IPS DF 6.9 (cell line): ENCODE measurements around the gene NOTCH1.

Experiments used
- DNase-seq: peaks from one replicate; pipeline ENCODE4 v3.0.0-alpha.2; 2013; ENCODE audit warnings: low read depth, low spot score
- H3K27ac ChIP-seq: one replicate; pipeline ENCODE4 v1.5.1; 2013; ENCODE audit warnings: low read length, control low read depth
- H3K27me3 ChIP-seq: 2 replicates; pipeline ENCODE4 v1.6.1; 2013; ENCODE audit warnings: mild to moderate bottlenecking, low read length; ENCODE audit not compliant: control insufficient read depth, insufficient read depth
- H3K36me3 ChIP-seq: 2 replicates; pipeline ENCODE4 v1.6.1; 2013; ENCODE audit warnings: low read length; ENCODE audit not compliant: control insufficient read depth, insufficient read depth
- H3K4me1 ChIP-seq: 2 replicates; pipeline ENCODE4 v1.6.1; 2013; ENCODE audit warnings: low read length; ENCODE audit not compliant: control insufficient read depth, insufficient read depth
- H3K4me3 ChIP-seq: 2 replicates; pipeline ENCODE4 v1.5.1; 2013; ENCODE audit warnings: mild to moderate bottlenecking, low read length
- H3K9me3 ChIP-seq: 2 replicates; pipeline ENCODE4 v1.6.1; 2013; ENCODE audit warnings: low read length, inconsistent platforms; ENCODE audit not compliant: control insufficient read depth, insufficient read depth
- WGBS: extraction: QIAGEN DNeasy Blood & Tissue Kit; methylation state at CpG from one replicate; pipeline ENCODE4 v1.1.7; 2013; ENCODE audit warnings: mixed read lengths, missing lambda C conversion rate; ENCODE audit not compliant: insufficient read length, insufficient coverage; 5-methylcytosine and 5-hydroxymethylcytosine counted together

Gene NOTCH1

GRCh38 chr9:136471802-136472487 is 73.9 kb downstream of the NOTCH1 start:
- no CpG with 5 or more reads among the region's 19 CpGs for WGBS
- H3K36me3 ChIP-seq, result peaks cover 74% of the 10 kb centered on the region

GRCh38 chr9:136470792-136471469 is 74.9 kb downstream of the NOTCH1 start:
- WGBS, result no CpG with 5 or more reads among the region's 12 CpGs
- no peak for DNase-seq
- Histone ChIP-seq H3K4me3 (no peak overlapping the region), H3K9me3 (no peaks in the 10 kb centered on the region), H3K27me3 (no peaks in the 10 kb centered on the region), H3K27ac (no peak overlapping the region), H3K36me3 (peaks cover 74% of the 10 kb centered on the region), H3K4me1 (no peaks in the 10 kb centered on the region; the same call in 1 of the 2 replicates)

More at GRCh38 chr9:136471802-136472487, 73.9 kb downstream of the NOTCH1 start:
- H3K4me1 ChIP-seq, result no peaks in the 10 kb centered on the region; the same call in 1 of the 2 replicates
- no peaks in the 10 kb centered on the region for H3K27me3 ChIP-seq
- H3K4me3 ChIP-seq, result no peak overlapping the region
- H3K27ac ChIP-seq, result no peak overlapping the region
- no peaks in the 10 kb centered on the region for H3K9me3 ChIP-seq
- no peak for DNase-seq

GRCh38 chr9:136470356-136470755 is 75.5 kb downstream of the NOTCH1 start:
- H3K9me3 ChIP-seq, result no peaks in the 10 kb centered on the region
- no peak overlapping the region for H3K4me3 ChIP-seq
- no peaks in the 10 kb centered on the region for H3K27me3 ChIP-seq
- H3K36me3 ChIP-seq, result peaks cover 74% of the 10 kb centered on the region
- no peak for DNase-seq
- WGBS, result no CpG with 5 or more reads among the region's 11 CpGs
- H3K27ac ChIP-seq, result no peak overlapping the region
- H3K4me1 ChIP-seq, result no peaks in the 10 kb centered on the region; the same call in 1 of the 2 replicates

- no peaks in the 10 kb centered on the region for H3K27me3 ChIP-seq
- no peak overlapping the region for H3K27ac ChIP-seq
- peaks cover 69% of the 10 kb centered on the region for H3K36me3 ChIP-seq
- no CpG with 5 or more reads among the region's 15 CpGs for WGBS
- no peaks in the 10 kb centered on the region; the same call in 1 of the 2 replicates for H3K4me1 ChIP-seq
- H3K4me3 ChIP-seq, result no peak overlapping the region
- H3K9me3 ChIP-seq, result no peaks in the 10 kb centered on the region
- no peak for DNase-seq
These were observed 78.1 kb downstream of the NOTCH1 start for GRCh38 chr9:136467766-136468165.

- no peaks in the 10 kb centered on the region for H3K9me3 ChIP-seq
- H3K4me1 ChIP-seq, result no peaks in the 10 kb centered on the region; the same call in 1 of the 2 replicates
- peaks cover 69% of the 10 kb centered on the region for H3K36me3 ChIP-seq
- H3K27ac ChIP-seq, result no peak overlapping the region
- H3K27me3 ChIP-seq, result no peaks in the 10 kb centered on the region
- no peak for DNase-seq
- WGBS, result no CpG with 5 or more reads among the region's 30 CpGs
- H3K4me3 ChIP-seq, result no peak overlapping the region
These were observed 79.7 kb downstream of the NOTCH1 start for GRCh38 chr9:136466155-136466541.

GRCh38 chr9:136465500-136466154 is 80.2 kb downstream of the NOTCH1 start:
- no CpG with 5 or more reads among the region's 27 CpGs for WGBS
- no peaks in the 10 kb centered on the region for H3K27me3 ChIP-seq
- H3K27ac ChIP-seq, result no peak overlapping the region
- no peaks in the 10 kb centered on the region for H3K9me3 ChIP-seq
- no peak overlapping the region for H3K4me3 ChIP-seq
- H3K4me1 ChIP-seq, result no peaks in the 10 kb centered on the region; the same call in 1 of the 2 replicates
- no peak for DNase-seq
- H3K36me3 ChIP-seq, result peaks cover 68% of the 10 kb centered on the region

- Histone ChIP-seq H3K9me3 (no peaks in the 10 kb centered on the region), H3K36me3 (peaks cover 64% of the 10 kb centered on the region), H3K27ac (no peak overlapping the region), H3K4me3 (no peak overlapping the region), H3K27me3 (no peaks in the 10 kb centered on the region), H3K4me1 (no peaks in the 10 kb centered on the region; the same call in 1 of the 2 replicates)
- no CpG with 5 or more reads among the region's 6 CpGs for WGBS
- no peak for DNase-seq
These were observed 81.6 kb downstream of the NOTCH1 start for GRCh38 chr9:136464241-136464640.

GRCh38 chr9:136463578-136463977 is 82.3 kb downstream of the NOTCH1 start:
- Histone ChIP-seq H3K4me1 (no peaks in the 10 kb centered on the region; the same call in 1 of the 2 replicates), H3K36me3 (peaks cover 64% of the 10 kb centered on the region), H3K4me3 (no peak overlapping the region), H3K27ac (no peak overlapping the region), H3K9me3 (no peaks in the 10 kb centered on the region), H3K27me3 (no peaks in the 10 kb centered on the region)
- WGBS, result no CpG with 5 or more reads among the region's 14 CpGs
- DNase-seq, result no peak

GRCh38 chr9:136462664-136463063 is 83.2 kb downstream of the NOTCH1 start:
- no peak overlapping the region for H3K27ac ChIP-seq
- DNase-seq, result no peak
- no peaks in the 10 kb centered on the region; the same call in 1 of the 2 replicates for H3K4me1 ChIP-seq
- no peak overlapping the region for H3K4me3 ChIP-seq
- no CpG with 5 or more reads among the region's 17 CpGs for WGBS
- H3K36me3 ChIP-seq, result peaks cover 62% of the 10 kb centered on the region
- no peaks in the 10 kb centered on the region for H3K27me3 ChIP-seq
- no peaks in the 10 kb centered on the region for H3K9me3 ChIP-seq

- no peak overlapping the region for H3K27ac ChIP-seq
- DNase-seq, result no peak
- H3K4me1 ChIP-seq, result no peaks in the 10 kb centered on the region
- WGBS, result no CpG with 5 or more reads among the region's 23 CpGs
- H3K9me3 ChIP-seq, result no peaks in the 10 kb centered on the region
- H3K4me3 ChIP-seq, result no peak overlapping the region
- H3K36me3 ChIP-seq, result peaks cover 64% of the 10 kb centered on the region
- no peaks in the 10 kb centered on the region for H3K27me3 ChIP-seq
These were observed 85.0 kb downstream of the NOTCH1 start for GRCh38 chr9:136460772-136461325.
